Neural crest cell (in vitro differentiated cells): ENCODE data around the gene MYH14. TPM values are rescaled to one million over a fixed set of nuclear protein-coding genes. Genes with fewer than 3 reads are reported as not detected.

Experiments
- DNase-seq: peaks from one replicate; pipeline ENCODE4 v3.0.0; 2021; ENCODE audit warnings: low read depth, mixed read lengths, low spot score
- H3K27ac Mint-ChIP-seq: one replicate; pipeline ENCODE4 v1.8.0; 2021; ENCODE audit warnings: mild to moderate bottlenecking, mixed read lengths; ENCODE audit not compliant: unreplicated experiment
- H3K27me3 Mint-ChIP-seq: 2 replicates; pipeline ENCODE4 v1.8.0; 2021; ENCODE audit warnings: low read depth, mild to moderate bottlenecking, mixed read lengths
- H3K36me3 Mint-ChIP-seq: 2 replicates; pipeline ENCODE4 v1.8.0; 2021; ENCODE audit warnings: low read depth, mild to moderate bottlenecking, mixed read lengths
- H3K4me1 Mint-ChIP-seq: 2 replicates; pipeline ENCODE4 v1.8.0; 2021; ENCODE audit warnings: mixed read lengths
- H3K4me3 Mint-ChIP-seq: one replicate; pipeline ENCODE4 v1.8.0; 2021; ENCODE audit warnings: mild to moderate bottlenecking, mixed read lengths
- H3K9me3 Mint-ChIP-seq: 2 replicates; pipeline ENCODE4 v1.8.0; 2021; ENCODE audit warnings: mixed read lengths
- CTCF ChIP-seq: fragments of 200-600 bp; sonication (generic); conservative IDR thresholded peaks from 2 replicates; pipeline ENCODE4 v1.5.0; 2021; ENCODE audit warnings: antibody characterized with exemption, mild to moderate bottlenecking
- total RNA-seq: library from RNA; stranded (reverse); gene quantifications from 2 replicates; pipeline ENCODE4 v1.2.1, GENCODE V29; 2021

The MYH14 gene
- total RNA-seq, 1 donor from 2014 or later: 4.7 TPM

GRCh38 chr19:50288954-50289353 is 85.5 kb downstream of the MYH14 start:
- no peak overlapping the region for H3K27ac Mint-ChIP-seq
- H3K9me3 Mint-ChIP-seq: peaks cover 6% of the 10 kb centered on the region
- H3K4me3 Mint-ChIP-seq: no peak overlapping the region
- peaks cover 21% of the 10 kb centered on the region for H3K36me3 Mint-ChIP-seq
- no peaks in the 10 kb centered on the region for H3K27me3 Mint-ChIP-seq
- no peak for DNase-seq
- H3K4me1 Mint-ChIP-seq: peaks cover 4% of the 10 kb centered on the region
- TF ChIP-seq CTCF: no peak

GRCh38 chr19:50290011-50290410 is 86.6 kb downstream of the MYH14 start:
- Mint-ChIP-seq H3K4me1 (peaks cover 4% of the 10 kb centered on the region), H3K36me3 (peaks cover 20% of the 10 kb centered on the region), H3K27ac (no peak overlapping the region), H3K27me3 (no peaks in the 10 kb centered on the region), H3K4me3 (no peak overlapping the region), H3K9me3 (peaks cover 6% of the 10 kb centered on the region)
- no peak for TF ChIP-seq CTCF
- DNase-seq: no peak

GRCh38 chr19:50290775-50291174 is 87.4 kb downstream of the MYH14 start:
- peaks cover 4% of the 10 kb centered on the region for H3K4me1 Mint-ChIP-seq
- no peak overlapping the region for H3K27ac Mint-ChIP-seq
- peaks cover 2% of the 10 kb centered on the region for H3K9me3 Mint-ChIP-seq
- H3K27me3 Mint-ChIP-seq: no peaks in the 10 kb centered on the region
- H3K4me3 Mint-ChIP-seq: no peak overlapping the region
- peaks cover 16% of the 10 kb centered on the region for H3K36me3 Mint-ChIP-seq
- TF ChIP-seq CTCF: no peak
- DNase-seq: no peak

- TF ChIP-seq CTCF: no peak
- Mint-ChIP-seq H3K27me3 (no peaks in the 10 kb centered on the region), H3K9me3 (no peaks in the 10 kb centered on the region), H3K4me1 (peaks cover 4% of the 10 kb centered on the region), H3K36me3 (peaks cover 10% of the 10 kb centered on the region), H3K4me3 (no peak overlapping the region), H3K27ac (no peak overlapping the region)
- no peak for DNase-seq
Observed at GRCh38 chr19:50292216-50292827, 88.9 kb downstream of the MYH14 start.

GRCh38 chr19:50293263-50294004 is 90.0 kb downstream of the MYH14 start:
- Mint-ChIP-seq H3K27ac (no peak overlapping the region), H3K9me3 (no peaks in the 10 kb centered on the region), H3K4me3 (no peak overlapping the region), H3K4me1 (peaks cover 4% of the 10 kb centered on the region), H3K27me3 (no peaks in the 10 kb centered on the region), H3K36me3 (peaks cover 3% of the 10 kb centered on the region)
- TF ChIP-seq CTCF: no peak
- DNase-seq: no peak
